ENCODE results near the gene EID3. TPM values are rescaled to one million over a fixed set of nuclear protein-coding genes. Genes with fewer than 3 reads are reported as not detected.

EID3 gene
- total and polyA plus RNA-seq, 10 of the 15 experiments (the other 5 are each of a cell fraction or from before 2014, with no cell fraction given): 0.92 to 7.0 (median 4.3) TPM

DNA sequence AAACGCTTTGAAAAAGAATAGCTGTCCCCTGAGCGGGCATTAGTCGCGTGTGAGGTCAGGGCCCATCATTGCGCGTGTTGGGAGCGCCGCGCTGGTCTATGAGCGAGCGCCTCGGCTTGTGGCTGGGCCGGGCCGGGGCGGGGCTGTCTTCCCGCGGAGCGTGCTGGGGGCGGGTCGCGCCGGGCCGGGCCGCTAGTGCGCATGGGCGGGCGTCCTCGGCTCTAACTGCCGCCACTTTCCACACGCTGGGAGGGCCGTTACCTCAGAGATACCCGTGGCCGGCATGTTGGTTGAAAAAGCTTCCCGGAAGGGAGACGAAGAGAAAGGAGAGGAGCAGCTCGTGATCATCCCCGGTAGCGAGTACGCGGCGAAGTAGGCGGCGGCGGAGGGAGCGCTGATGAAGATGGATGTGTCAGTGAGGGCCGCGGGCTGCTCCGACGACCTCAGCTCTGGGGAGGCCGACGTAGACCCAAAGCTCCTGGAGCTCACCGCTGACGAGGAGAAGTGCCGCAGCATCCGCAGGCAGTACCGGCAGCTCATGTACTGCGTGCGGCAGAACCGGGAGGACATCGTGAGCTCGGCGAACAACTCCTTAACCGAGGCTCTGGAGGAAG lies at the start of gene EID3 (continued):
- TF ChIP-seq ZNF384 (IDR thresholded peaks at IDR 0.05; ENCODE audit: borderline replicate concordance, low read depth, low read length) (no peak), IKZF1 (conservative IDR thresholded peaks at IDR 0.05) (peak; percentile 39), FOXM1 (IDR thresholded peaks at IDR 0.05; ENCODE audit: low read depth, low read length) (no peak), MEF2A (IDR thresholded peaks at IDR 0.05; ENCODE audit: insufficient read depth, low read depth, low read length) (no peak), TARDBP (IDR thresholded peaks at IDR 0.05; ENCODE audit: borderline replicate concordance) (no peak), ZBED1 (IDR thresholded peaks at IDR 0.05; ENCODE audit: borderline replicate concordance) (no peak), SMAD5 (IDR thresholded peaks at IDR 0.05; ENCODE audit: low read depth) (no peak), SMAD1 (IDR thresholded peaks at IDR 0.05; ENCODE audit: low read depth, partially characterized antibody) (no peak), RBBP5 (conservative IDR thresholded peaks at IDR 0.05) (no peak), IKZF2 (IDR thresholded peaks at IDR 0.05) (no peak), PAX8 (IDR thresholded peaks at IDR 0.05) (no peak), ZBTB40 (IDR thresholded peaks at IDR 0.05; ENCODE audit: borderline replicate concordance) (no peak), BCLAF1 (IDR thresholded peaks at IDR 0.05) (no peak)
- TF ChIP-seq, protein P1, sequence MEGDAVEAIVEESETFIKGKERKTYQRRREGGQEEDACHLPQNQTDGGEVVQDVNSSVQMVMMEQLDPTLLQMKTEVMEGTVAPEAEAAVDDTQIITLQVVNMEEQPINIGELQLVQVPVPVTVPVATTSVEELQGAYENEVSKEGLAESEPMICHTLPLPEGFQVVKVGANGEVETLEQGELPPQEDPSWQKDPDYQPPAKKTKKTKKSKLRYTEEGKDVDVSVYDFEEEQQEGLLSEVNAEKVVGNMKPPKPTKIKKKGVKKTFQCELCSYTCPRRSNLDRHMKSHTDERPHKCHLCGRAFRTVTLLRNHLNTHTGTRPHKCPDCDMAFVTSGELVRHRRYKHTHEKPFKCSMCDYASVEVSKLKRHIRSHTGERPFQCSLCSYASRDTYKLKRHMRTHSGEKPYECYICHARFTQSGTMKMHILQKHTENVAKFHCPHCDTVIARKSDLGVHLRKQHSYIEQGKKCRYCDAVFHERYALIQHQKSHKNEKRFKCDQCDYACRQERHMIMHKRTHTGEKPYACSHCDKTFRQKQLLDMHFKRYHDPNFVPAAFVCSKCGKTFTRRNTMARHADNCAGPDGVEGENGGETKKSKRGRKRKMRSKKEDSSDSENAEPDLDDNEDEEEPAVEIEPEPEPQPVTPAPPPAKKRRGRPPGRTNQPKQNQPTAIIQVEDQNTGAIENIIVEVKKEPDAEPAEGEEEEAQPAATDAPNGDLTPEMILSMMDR (IDR thresholded peaks at IDR 0.05 in 2 of 3, conservative IDR thresholded peaks at IDR 0.05 in 1 of 3; ENCODE audit: control insufficient read depth in 2 of 3, extremely low read depth in 1 of 3, insufficient read depth in 1 of 3, low read depth in 3 of 3, low read length in 3 of 3): no peak
- TF ChIP-seq, protein P2, sequence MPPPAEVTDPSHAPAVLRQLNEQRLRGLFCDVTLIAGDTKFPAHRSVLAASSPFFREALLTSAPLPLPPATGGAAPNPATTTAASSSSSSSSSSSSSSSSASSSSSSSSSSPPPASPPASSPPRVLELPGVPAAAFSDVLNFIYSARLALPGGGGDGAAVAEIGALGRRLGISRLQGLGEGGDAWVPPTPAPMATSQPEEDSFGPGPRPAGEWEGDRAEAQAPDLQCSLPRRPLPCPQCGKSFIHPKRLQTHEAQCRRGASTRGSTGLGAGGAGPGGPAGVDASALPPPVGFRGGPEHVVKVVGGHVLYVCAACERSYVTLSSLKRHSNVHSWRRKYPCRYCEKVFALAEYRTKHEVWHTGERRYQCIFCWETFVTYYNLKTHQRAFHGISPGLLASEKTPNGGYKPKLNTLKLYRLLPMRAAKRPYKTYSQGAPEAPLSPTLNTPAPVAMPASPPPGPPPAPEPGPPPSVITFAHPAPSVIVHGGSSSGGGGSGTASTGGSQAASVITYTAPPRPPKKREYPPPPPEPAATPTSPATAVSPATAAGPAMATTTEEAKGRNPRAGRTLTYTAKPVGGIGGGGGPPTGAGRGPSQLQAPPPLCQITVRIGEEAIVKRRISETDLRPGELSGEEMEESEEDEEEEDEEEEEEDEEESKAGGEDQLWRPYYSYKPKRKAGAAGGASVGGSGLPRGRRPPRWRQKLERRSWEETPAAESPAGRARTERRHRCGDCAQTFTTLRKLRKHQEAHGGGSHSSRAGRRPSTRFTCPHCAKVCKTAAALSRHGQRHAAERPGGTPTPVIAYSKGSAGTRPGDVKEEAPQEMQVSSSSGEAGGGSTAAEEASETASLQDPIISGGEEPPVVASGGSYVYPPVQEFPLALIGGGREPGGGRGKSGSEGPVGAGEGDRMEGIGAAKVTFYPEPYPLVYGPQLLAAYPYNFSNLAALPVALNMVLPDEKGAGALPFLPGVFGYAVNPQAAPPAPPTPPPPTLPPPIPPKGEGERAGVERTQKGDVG (CRISPR knock-in tag; IDR thresholded peaks at IDR 0.05): no peak
- TF ChIP-seq, protein P3, sequence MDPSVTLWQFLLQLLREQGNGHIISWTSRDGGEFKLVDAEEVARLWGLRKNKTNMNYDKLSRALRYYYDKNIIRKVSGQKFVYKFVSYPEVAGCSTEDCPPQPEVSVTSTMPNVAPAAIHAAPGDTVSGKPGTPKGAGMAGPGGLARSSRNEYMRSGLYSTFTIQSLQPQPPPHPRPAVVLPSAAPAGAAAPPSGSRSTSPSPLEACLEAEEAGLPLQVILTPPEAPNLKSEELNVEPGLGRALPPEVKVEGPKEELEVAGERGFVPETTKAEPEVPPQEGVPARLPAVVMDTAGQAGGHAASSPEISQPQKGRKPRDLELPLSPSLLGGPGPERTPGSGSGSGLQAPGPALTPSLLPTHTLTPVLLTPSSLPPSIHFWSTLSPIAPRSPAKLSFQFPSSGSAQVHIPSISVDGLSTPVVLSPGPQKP (IDR thresholded peaks at IDR 0.05; ENCODE audit: low read depth, low read length): no peak

Measured in GM12878 (cell line).